ENCODE results near the gene SYT8.

Gene SYT8

GRCh38 chr11:1856306-1857005 lies 21.7 kb downstream of the SYT8 start:
- H3K27me3 ChIP-seq (ENCODE audit: control insufficient read depth, insufficient read depth, low read length), result no peaks in the 10 kb centered on the region; the same call in 1 of the 2 replicates
- no peaks in the 10 kb centered on the region for H3K4me1 ChIP-seq (ENCODE audit: control insufficient read depth, insufficient read depth, low read length)
- H3K36me3 ChIP-seq (ENCODE audit: control insufficient read depth, insufficient read depth, low read length), result no peaks in the 10 kb centered on the region
- no peaks in the 10 kb centered on the region for H3K9me3 ChIP-seq (ENCODE audit: control insufficient read depth, insufficient read depth, low read depth, low read length)
- no peak overlapping the region for H3K4me3 ChIP-seq (ENCODE audit: low read depth, low read length)
- no peak overlapping the region for H3K9ac ChIP-seq (ENCODE audit: low read length)
- no peak overlapping the region for H3K27ac ChIP-seq (ENCODE audit: low read depth, low read length)

DNA sequence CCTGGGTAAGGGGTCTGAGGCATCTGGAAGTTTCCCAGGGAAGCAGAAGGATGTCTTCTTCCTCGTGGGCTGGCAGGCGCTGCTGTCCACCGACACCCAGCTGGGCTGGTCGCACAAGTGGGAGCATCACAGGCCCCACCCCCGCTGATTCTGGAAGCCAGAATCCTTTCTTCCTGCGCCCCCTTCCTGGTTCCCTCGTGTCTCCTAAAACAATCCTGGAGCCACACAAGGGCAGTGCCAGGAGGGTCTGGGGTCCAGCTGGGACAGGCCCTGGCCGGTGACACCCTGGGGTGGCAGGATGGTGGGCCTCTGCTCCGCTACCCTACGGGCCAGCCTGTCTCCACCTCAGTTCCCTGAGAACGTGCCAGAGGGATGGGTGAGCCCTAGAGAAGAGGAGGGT lies 22.3 kb downstream of the SYT8 start:
- H3K4me1 ChIP-seq (ENCODE audit: control insufficient read depth, insufficient read depth, low read length), result no peaks in the 10 kb centered on the region
- H3K4me3 ChIP-seq (ENCODE audit: low read depth, low read length), result no peak overlapping the region
- H3K36me3 ChIP-seq (ENCODE audit: control insufficient read depth, insufficient read depth, low read length), result no peaks in the 10 kb centered on the region
- no peaks in the 10 kb centered on the region for H3K9me3 ChIP-seq (ENCODE audit: control insufficient read depth, insufficient read depth, low read depth, low read length)
- H3K27me3 ChIP-seq (ENCODE audit: control insufficient read depth, insufficient read depth, low read length), result peaks cover 3% of the 10 kb centered on the region
- H3K27ac ChIP-seq (ENCODE audit: low read depth, low read length), result no peak overlapping the region
- H3K9ac ChIP-seq (ENCODE audit: low read length), result no peak overlapping the region

DNA sequence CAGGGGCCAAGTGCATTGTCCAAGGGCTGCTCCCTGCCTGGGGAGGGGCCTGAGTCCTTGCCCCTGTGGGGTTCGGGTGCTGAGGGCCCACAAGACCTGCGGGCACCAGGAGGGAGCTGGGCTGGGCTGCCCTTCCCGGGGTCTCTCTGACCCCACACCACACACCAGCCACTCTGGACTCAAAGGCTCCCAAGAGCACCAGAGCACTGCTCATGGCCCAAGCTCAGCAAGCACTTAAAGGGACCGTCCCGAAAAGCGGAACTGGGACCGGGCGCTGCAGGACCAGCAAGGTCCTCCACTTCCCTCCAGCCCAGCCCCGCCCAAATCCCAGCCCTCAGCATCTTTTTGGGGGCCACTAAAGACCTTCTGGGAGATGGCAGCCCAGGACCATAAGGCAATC lies 23.4 kb downstream of the SYT8 start:
- peaks cover 14% of the 10 kb centered on the region for H3K27me3 ChIP-seq (ENCODE audit: control insufficient read depth, insufficient read depth, low read length)

DNA sequence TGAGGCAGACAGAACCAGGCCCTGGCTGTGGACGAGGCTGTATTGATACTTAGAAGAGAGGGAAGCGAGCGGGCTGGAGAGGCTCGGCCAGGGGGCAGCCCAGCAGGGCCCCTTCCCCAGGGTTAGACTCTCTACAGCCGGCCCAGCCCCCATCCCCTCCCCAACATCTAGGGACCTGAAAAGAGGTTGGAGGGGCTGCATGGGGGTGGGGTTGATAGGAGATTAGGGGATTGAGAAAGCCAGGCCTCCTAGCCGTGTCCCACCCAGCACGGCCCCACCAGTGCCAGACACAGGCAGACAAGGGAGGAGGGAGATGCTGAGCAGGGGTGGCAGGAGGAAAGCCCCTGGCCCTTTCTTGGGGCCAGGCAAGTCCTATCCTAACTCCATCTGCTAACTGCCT lies 23.8 kb downstream of the SYT8 start:
- no peaks in the 10 kb centered on the region for H3K36me3 ChIP-seq (ENCODE audit: control insufficient read depth, insufficient read depth, low read length)
- peaks cover 8% of the 10 kb centered on the region for H3K4me1 ChIP-seq (ENCODE audit: control insufficient read depth, insufficient read depth, low read length)
- peaks cover 16% of the 10 kb centered on the region for H3K27me3 ChIP-seq (ENCODE audit: control insufficient read depth, insufficient read depth, low read length)
- H3K9me3 ChIP-seq (ENCODE audit: control insufficient read depth, insufficient read depth, low read depth, low read length), result no peaks in the 10 kb centered on the region
- no peak overlapping the region for H3K9ac ChIP-seq (ENCODE audit: low read length)
- no peak overlapping the region for H3K27ac ChIP-seq (ENCODE audit: low read depth, low read length)
- no peak overlapping the region for H3K4me3 ChIP-seq (ENCODE audit: low read depth, low read length)

More for the DNA sequence above, 23.4 kb downstream of the SYT8 start:
- Histone ChIP-seq H3K4me1 (ENCODE audit: control insufficient read depth, insufficient read depth, low read length) (peaks cover 4% of the 10 kb centered on the region), H3K9me3 (ENCODE audit: control insufficient read depth, insufficient read depth, low read depth, low read length) (no peaks in the 10 kb centered on the region), H3K36me3 (ENCODE audit: control insufficient read depth, insufficient read depth, low read length) (no peaks in the 10 kb centered on the region), H3K27ac (ENCODE audit: low read depth, low read length) (no peak overlapping the region), H3K9ac (ENCODE audit: low read length) (no peak overlapping the region), H3K4me3 (ENCODE audit: low read depth, low read length) (no peak overlapping the region)

GRCh38 chr11:1859004-1859403 lies 24.2 kb downstream of the SYT8 start:
- no peak overlapping the region for H3K27ac ChIP-seq (ENCODE audit: low read depth, low read length)
- peaks cover 11% of the 10 kb centered on the region for H3K4me1 ChIP-seq (ENCODE audit: control insufficient read depth, insufficient read depth, low read length)
- H3K27me3 ChIP-seq (ENCODE audit: control insufficient read depth, insufficient read depth, low read length), result peaks cover 16% of the 10 kb centered on the region
- H3K9ac ChIP-seq (ENCODE audit: low read length), result no peak overlapping the region
- H3K4me3 ChIP-seq (ENCODE audit: low read depth, low read length), result no peak overlapping the region
- no peaks in the 10 kb centered on the region for H3K36me3 ChIP-seq (ENCODE audit: control insufficient read depth, insufficient read depth, low read length)
- no peaks in the 10 kb centered on the region for H3K9me3 ChIP-seq (ENCODE audit: control insufficient read depth, insufficient read depth, low read depth, low read length)

DNA sequence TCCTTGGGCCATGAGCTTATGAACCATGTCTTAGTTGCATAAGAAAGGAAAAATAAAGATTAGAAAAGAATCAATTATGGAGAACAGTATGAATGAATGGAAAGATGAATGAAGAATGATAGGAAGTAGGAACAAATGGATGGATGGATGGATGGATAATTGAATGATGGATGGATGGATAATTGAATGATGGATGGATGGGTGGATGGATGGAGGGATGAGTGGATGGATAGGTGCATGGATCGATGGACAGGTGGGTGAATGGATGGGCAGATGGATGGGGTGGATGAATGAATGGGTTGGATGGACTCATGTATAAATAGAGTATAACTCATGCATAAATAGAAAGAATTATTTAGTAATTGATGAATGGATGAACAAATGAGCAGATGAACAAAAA lies 25.3 kb downstream of the SYT8 start:
- H3K4me1 ChIP-seq (ENCODE audit: control insufficient read depth, insufficient read depth, low read length), result peaks cover 17% of the 10 kb centered on the region
- H3K27ac ChIP-seq (ENCODE audit: low read depth, low read length), result no peak overlapping the region
- peaks cover 22% of the 10 kb centered on the region for H3K27me3 ChIP-seq (ENCODE audit: control insufficient read depth, insufficient read depth, low read length)
- H3K36me3 ChIP-seq (ENCODE audit: control insufficient read depth, insufficient read depth, low read length), result no peaks in the 10 kb centered on the region
- no peaks in the 10 kb centered on the region for H3K9me3 ChIP-seq (ENCODE audit: control insufficient read depth, insufficient read depth, low read depth, low read length)
- no peak overlapping the region for H3K4me3 ChIP-seq (ENCODE audit: low read depth, low read length)
- H3K9ac ChIP-seq (ENCODE audit: low read length), result no peak overlapping the region

GRCh38 chr11:1861435-1862411 lies 26.9 kb downstream of the SYT8 start:
- H3K27me3 ChIP-seq (ENCODE audit: control insufficient read depth, insufficient read depth, low read length), result peaks cover 22% of the 10 kb centered on the region
- H3K9me3 ChIP-seq (ENCODE audit: control insufficient read depth, insufficient read depth, low read depth, low read length), result no peaks in the 10 kb centered on the region
- H3K36me3 ChIP-seq (ENCODE audit: control insufficient read depth, insufficient read depth, low read length), result no peaks in the 10 kb centered on the region
- no peak overlapping the region for H3K4me3 ChIP-seq (ENCODE audit: low read depth, low read length)
- H3K9ac ChIP-seq (ENCODE audit: low read length), result no peak overlapping the region
- H3K27ac ChIP-seq (ENCODE audit: low read depth, low read length), result no peak overlapping the region
- peaks cover 17% of the 10 kb centered on the region for H3K4me1 ChIP-seq (ENCODE audit: control insufficient read depth, insufficient read depth, low read length)

DNA sequence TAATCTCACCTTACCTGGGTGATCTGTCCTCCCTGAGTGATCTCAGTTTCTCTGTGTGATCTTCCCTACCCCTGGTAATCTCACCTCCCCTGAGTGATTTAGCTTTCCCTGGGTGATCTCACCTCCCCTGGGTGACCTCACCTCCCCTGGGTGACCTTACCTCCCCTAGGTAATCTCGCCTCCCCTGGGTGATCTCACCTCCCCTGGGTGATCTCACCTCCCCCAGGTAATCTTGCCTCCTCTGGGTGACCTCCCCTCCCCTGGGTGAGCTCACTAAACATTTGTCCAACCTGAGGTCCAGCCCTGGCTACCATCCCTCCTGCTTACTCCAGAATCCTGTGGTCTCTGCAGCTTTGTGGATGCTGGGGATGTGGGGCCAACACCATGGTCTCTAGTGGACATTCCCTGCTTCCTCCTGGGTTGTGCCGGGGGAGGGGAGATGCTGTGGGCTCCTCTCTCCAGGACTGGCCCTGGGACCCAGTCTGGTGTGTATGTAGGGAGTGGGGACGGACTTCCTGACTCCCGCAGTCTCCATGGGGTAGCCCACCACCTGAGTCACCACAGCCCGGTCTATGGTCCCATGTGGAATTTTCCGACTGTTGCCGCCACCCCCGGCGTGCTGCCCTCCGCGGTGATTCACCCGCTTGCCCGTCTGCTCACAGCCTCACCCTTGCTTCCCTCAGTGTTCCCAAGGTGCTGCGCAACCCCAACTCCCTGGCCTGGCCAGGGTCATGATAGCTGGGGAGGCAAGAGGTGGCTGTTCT lies 28.0 kb downstream of the SYT8 start:
- Histone ChIP-seq H3K9ac (ENCODE audit: low read length) (no peak overlapping the region), H3K27ac (ENCODE audit: low read depth, low read length) (no peak overlapping the region), H3K4me1 (ENCODE audit: control insufficient read depth, insufficient read depth, low read length) (peaks cover 17% of the 10 kb centered on the region), H3K36me3 (ENCODE audit: control insufficient read depth, insufficient read depth, low read length) (no peaks in the 10 kb centered on the region), H3K9me3 (ENCODE audit: control insufficient read depth, insufficient read depth, low read depth, low read length) (no peaks in the 10 kb centered on the region), H3K4me3 (ENCODE audit: low read depth, low read length) (no peak overlapping the region), H3K27me3 (ENCODE audit: control insufficient read depth, insufficient read depth, low read length) (peaks cover 22% of the 10 kb centered on the region)

DNA sequence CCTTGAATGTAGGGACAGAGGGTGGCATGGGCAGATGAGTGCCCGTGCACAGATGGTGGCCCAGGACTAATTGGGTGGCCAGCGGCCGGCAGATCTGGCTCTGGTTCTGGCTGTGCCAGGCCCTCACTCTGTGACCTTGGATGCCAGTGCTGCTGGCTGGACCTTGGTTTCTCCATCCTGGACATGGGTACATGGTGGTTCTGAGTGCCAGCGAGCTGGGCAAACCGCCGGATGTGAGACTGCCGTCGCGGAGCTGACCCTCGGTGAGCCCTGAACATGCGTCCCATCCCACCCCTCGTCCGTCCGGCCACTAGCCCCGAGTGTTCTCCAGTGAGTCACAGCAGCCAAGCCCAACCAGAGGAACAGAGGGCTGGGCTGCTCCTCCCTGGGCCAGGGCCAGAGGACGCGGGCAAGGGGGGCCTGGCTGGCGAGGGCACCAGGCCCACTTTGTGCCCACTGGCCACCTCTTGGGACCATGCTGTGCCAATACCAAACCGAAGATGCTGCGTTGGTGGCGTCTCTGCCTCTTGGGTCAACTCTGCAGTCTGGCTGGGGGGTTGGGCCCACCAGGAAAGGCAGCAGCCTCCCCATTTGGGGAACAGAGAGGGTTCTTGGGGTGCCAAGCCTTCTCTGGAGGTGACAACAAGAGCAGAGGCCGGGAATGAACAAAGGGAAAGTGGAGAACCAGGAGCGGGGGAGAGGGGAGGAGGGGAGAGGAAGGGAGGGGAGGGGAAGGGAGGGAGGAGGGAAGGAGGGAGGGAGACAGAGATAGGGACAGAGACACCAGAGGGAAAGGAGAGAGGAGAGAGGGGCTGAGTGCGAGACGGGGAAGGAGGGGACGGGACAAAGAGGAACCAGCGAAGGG lies 28.8 kb downstream of the SYT8 start:
- H3K36me3 ChIP-seq (ENCODE audit: control insufficient read depth, insufficient read depth, low read length), result no peaks in the 10 kb centered on the region
- no peaks in the 10 kb centered on the region for H3K9me3 ChIP-seq (ENCODE audit: control insufficient read depth, insufficient read depth, low read depth, low read length)
- no peak overlapping the region for H3K4me3 ChIP-seq (ENCODE audit: low read depth, low read length)
- H3K9ac ChIP-seq (ENCODE audit: low read length), result no peak overlapping the region
- H3K27ac ChIP-seq (ENCODE audit: low read depth, low read length), result no peak overlapping the region
- H3K27me3 ChIP-seq (ENCODE audit: control insufficient read depth, insufficient read depth, low read length), result peaks cover 22% of the 10 kb centered on the region
- H3K4me1 ChIP-seq (ENCODE audit: control insufficient read depth, insufficient read depth, low read length), result peaks cover 17% of the 10 kb centered on the region

DNA sequence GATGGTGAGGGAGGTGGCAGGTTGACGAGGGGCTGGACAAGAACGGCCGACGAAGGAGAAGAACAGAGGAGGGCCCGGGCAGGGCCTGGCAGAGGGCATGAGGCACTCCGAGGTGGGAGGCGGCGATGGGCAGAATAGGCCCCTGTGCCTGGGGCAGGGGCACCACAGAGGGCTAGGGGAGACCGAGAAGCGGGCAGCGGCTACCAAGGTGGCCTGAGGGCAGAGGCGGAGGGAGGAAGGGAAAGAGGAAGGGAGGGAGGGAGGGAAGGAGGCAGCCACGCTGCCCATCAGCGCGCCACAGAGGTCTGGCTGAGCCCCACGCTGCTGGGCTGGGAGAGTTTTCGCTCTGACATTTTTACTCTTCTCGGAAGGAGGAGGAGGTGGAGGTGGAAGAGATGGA lies 29.4 kb downstream of the SYT8 start:
- peaks cover 17% of the 10 kb centered on the region for H3K4me1 ChIP-seq (ENCODE audit: control insufficient read depth, insufficient read depth, low read length)
- no peak overlapping the region for H3K9ac ChIP-seq (ENCODE audit: low read length)
- no peak overlapping the region for H3K27ac ChIP-seq (ENCODE audit: low read depth, low read length)
- H3K9me3 ChIP-seq (ENCODE audit: control insufficient read depth, insufficient read depth, low read depth, low read length), result no peaks in the 10 kb centered on the region
- H3K36me3 ChIP-seq (ENCODE audit: control insufficient read depth, insufficient read depth, low read length), result no peaks in the 10 kb centered on the region
- no peak overlapping the region for H3K4me3 ChIP-seq (ENCODE audit: low read depth, low read length)
- H3K27me3 ChIP-seq (ENCODE audit: control insufficient read depth, insufficient read depth, low read length), result peaks cover 28% of the 10 kb centered on the region
